Naive B cell (primary cell): Measurements from ENCODE around the gene FDPS. TPM values are rescaled to one million over a fixed set of nuclear protein-coding genes. Genes with fewer than 3 reads are reported as not detected.

Source experiments
- ATAC-seq, 2 donors: fragments of 150-1000 bp; cut with Tn5 transposase; 2 replicates each; pipeline ENCODE4 v1.10.0; 2021; ENCODE audit warnings: low read depth in 2 of 2, mild to moderate bottlenecking in 2 of 2, moderate library complexity in 2 of 2
- DNase-seq: peaks from one replicate; pipeline ENCODE4 v3.0.0; 2022
- H3K27ac Mint-ChIP-seq, 6 donors: one replicate each; pipeline ENCODE4 v1.8.0; 2020 to 2022; ENCODE audit warnings: mild to moderate bottlenecking in 6 of 6, mixed read lengths in 6 of 6, moderate library complexity in 5 of 6, inconsistent platforms in 2 of 6
- H3K27me3 Mint-ChIP-seq, 3 donors: one replicate each; pipeline ENCODE4 v1.8.0; 2021 to 2022; ENCODE audit warnings: mixed read lengths in 3 of 3, mild to moderate bottlenecking in 1 of 3
- H3K36me3 Mint-ChIP-seq, 2 donors: one replicate each; pipeline ENCODE4 v1.8.0; 2020 to 2022; ENCODE audit warnings: mixed read lengths in 2 of 2, inconsistent platforms in 1 of 2, mild to moderate bottlenecking in 1 of 2
- H3K4me1 Mint-ChIP-seq, 3 donors: one replicate each; pipeline ENCODE4 v1.8.0; 2020 to 2022; ENCODE audit warnings: mixed read lengths in 3 of 3, inconsistent platforms in 1 of 3, mild to moderate bottlenecking in 1 of 3, moderate library complexity in 1 of 3
- H3K4me3 Mint-ChIP-seq, 8 donors: one replicate each; pipeline ENCODE4 v1.8.0; 2020 to 2022; ENCODE audit warnings: mild to moderate bottlenecking in 8 of 8, mixed read lengths in 8 of 8, moderate library complexity in 8 of 8, inconsistent platforms in 2 of 8
- H3K9me3 Mint-ChIP-seq, 7 donors: one replicate each; pipeline ENCODE4 v1.8.0; 2020 to 2022; ENCODE audit warnings: mixed read lengths in 7 of 7, mild to moderate bottlenecking in 5 of 7, inconsistent platforms in 2 of 7, moderate library complexity in 1 of 7
- polyA plus RNA-seq, 6 donors: library from polyadenylated mRNA; unstranded; fragments of 300-500 nt; fragmentation: Illumina TruSeq; gene quantifications; one replicate each; pipeline ENCODE4 v1.2.3, GENCODE V29; 2021; ENCODE audit warnings: low read depth in 6 of 6

Gene FDPS
- polyA plus RNA-seq, 6 donors from 2014 or later, result 99.4 to 187 (median 117) TPM

DNA sequence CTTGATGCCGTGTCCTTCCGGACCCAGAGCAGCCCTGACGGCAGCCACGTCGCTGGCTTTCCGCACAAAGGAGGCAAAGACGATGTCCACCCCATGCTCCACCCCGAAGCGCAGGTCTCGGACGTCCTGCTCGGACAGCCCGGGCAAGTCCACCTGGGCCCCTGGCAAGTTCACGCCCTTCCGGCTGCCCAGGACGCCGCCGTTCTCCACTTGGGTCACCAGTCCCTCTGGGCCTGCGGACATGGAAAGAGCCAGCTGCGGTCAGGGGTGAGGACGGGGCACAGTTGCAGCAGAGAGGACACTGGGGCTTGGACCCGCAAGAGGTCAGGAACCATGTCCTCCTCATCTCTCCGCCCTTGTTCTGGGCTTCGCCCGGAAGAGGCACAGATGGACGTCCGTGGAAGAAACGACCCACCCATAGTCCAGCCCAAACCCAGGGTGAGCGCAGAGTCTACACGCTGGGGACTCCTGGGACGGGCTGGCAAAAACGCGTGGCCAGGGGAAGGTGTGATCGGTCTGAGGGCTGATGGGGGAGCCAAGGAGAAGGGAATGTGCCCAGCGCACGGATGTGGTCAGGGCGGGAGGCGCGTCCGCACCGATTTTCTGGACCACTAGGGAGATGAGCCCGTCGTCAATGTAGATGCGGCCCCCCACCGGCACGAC lies 14.0 kb upstream of the FDPS start:
- peaks cover 0 to 12% (median 12%) of the 10 kb centered on the region in 3 donors for H3K4me1 Mint-ChIP-seq
- peak overlapping the region in 4 of 8 donors; percentile 9 to 76 (median 38) for H3K4me3 Mint-ChIP-seq
- DNase-seq (no peak), ATAC-seq (no peak)
- H3K36me3 Mint-ChIP-seq, result no peaks in the 10 kb centered on the region
- peaks cover 35 to 59% (median 54%) of the 10 kb centered on the region in 3 donors for H3K27me3 Mint-ChIP-seq
- no peak overlapping the region for H3K27ac Mint-ChIP-seq
- H3K9me3 Mint-ChIP-seq, result peaks cover 0 to 3% (median 0%) of the 10 kb centered on the region in 7 donors

DNA sequence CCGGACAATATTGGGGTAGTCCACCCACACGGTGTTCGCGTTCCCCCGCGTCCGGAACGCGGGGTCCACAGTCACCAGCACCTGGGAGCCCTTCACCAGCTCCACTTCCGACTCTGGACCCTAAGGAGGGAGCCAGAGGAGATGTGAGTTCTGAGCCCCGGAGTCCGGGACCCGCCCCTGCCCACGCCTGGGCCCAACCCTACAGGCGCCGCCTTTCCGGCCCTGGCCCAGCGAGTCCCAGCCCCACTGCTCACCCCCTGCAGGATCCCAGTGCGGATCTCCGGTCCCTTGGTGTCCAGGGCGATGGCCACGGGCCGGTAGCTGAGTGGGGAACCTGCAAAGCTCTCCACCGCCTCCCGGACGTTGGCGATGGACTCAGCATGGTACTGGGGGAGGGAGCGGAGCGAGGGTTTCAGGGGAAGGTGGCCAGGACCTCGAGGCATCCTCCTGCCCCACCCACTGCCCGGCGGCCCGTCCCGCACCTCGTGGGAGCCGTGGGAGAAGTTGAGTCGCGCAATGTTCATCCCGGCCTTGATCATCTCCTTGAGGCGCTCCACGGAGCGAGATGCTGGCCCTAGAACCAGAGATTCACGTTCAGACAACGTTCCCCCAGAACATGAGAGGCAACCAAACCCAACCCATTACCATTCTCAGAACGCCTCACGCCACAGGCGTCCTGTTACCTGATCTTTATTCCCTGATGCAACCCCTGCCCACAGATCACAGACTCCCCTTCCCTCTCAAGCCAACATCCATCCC lies 13.3 kb upstream of the FDPS start:
- Mint-ChIP-seq H3K4me3 (peak overlapping the region in 1 of 8 donors; percentile 22), H3K36me3 (no peaks in the 10 kb centered on the region), H3K4me1 (peaks cover 0 to 12% (median 12%) of the 10 kb centered on the region in 3 donors), H3K27me3 (peaks cover 35 to 54% (median 52%) of the 10 kb centered on the region in 3 donors), H3K27ac (no peak overlapping the region), H3K9me3 (peaks cover 0 to 3% (median 0%) of the 10 kb centered on the region in 7 donors)
- ATAC-seq (no peak), DNase-seq (no peak)

DNA sequence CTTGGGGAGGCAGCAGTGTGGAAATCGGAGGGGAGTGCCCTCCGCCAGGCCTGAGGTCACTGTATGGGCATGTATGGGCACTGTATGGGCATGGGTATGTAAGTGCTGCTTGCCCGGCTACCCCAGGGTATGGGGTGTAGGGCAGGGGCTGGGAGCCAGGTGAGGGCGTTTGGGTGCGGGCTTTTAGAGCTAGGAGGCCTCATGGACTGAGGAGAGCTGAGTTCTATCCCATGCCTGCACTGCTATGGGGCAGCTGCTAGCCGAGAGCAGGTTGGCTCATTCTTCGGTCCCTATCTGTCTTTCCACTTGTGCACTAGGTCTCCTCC lies 12.8 kb upstream of the FDPS start:
- ATAC-seq (no peak), DNase-seq (no peak)
- Mint-ChIP-seq H3K4me1 (peaks cover 0 to 12% (median 12%) of the 10 kb centered on the region in 3 donors), H3K27me3 (peaks cover 35 to 54% (median 50%) of the 10 kb centered on the region in 3 donors), H3K27ac (no peak overlapping the region), H3K36me3 (no peaks in the 10 kb centered on the region), H3K4me3 (peak overlapping the region in 1 of 8 donors; percentile 22), H3K9me3 (peaks cover 0 to 3% (median 0%) of the 10 kb centered on the region in 7 donors)

DNA sequence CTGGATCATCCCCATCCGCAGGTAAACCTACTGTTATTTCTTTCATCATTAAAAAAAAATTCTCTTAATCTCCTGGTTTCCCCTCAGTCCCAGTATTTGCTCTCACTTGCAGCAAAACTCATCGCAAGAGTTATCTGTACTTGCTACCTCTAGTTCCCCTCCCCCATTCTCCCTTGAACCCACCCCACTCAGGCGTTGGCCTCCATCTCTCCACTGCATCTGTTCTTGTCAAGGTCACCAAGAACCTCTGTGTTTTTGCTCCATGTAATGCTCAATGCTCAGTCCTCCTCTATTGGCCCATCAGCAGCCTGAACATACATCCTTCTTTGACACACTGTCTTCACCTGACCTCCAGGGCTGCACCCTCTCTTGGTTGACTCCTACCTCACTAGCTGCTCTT lies 12.0 kb upstream of the FDPS start:
- Mint-ChIP-seq H3K27me3 (peaks cover 35 to 51% (median 44%) of the 10 kb centered on the region in 3 donors), H3K9me3 (peaks cover 0 to 3% (median 0%) of the 10 kb centered on the region in 7 donors), H3K36me3 (no peaks in the 10 kb centered on the region), H3K4me1 (peaks cover 0 to 12% (median 12%) of the 10 kb centered on the region in 3 donors), H3K4me3 (peak overlapping the region in 1 of 8 donors; percentile 48), H3K27ac (no peak overlapping the region)
- DNase-seq, result no peak
- no peak for ATAC-seq

DNA sequence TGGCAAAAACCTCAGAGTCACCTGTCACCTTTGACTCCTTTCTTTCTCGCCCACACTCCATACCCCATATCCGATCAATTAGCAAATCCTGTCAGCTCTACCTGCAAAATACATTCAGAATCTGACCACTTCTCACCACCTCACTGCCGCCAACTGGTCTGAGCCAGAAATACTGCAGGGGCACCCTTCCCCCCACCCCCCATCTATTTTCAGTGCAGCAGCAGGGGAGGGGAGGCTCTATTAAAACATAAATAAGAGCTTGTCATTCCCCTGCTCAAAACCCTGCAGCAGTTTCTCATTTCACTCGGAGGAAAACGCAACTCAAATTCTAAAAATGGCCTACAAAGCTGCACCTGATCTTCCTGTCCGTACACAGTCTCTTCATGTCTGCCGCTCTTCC lies 11.3 kb upstream of the FDPS start:
- no peak overlapping the region for H3K4me3 Mint-ChIP-seq
- H3K4me1 Mint-ChIP-seq, result peaks cover 0 to 12% (median 12%) of the 10 kb centered on the region in 3 donors
- no peaks in the 10 kb centered on the region for H3K36me3 Mint-ChIP-seq
- H3K27me3 Mint-ChIP-seq, result peaks cover 35 to 48% (median 41%) of the 10 kb centered on the region in 3 donors
- no peak for ATAC-seq
- peaks cover 0 to 3% (median 0%) of the 10 kb centered on the region in 7 donors for H3K9me3 Mint-ChIP-seq
- no peak for DNase-seq
- no peak overlapping the region for H3K27ac Mint-ChIP-seq

DNA sequence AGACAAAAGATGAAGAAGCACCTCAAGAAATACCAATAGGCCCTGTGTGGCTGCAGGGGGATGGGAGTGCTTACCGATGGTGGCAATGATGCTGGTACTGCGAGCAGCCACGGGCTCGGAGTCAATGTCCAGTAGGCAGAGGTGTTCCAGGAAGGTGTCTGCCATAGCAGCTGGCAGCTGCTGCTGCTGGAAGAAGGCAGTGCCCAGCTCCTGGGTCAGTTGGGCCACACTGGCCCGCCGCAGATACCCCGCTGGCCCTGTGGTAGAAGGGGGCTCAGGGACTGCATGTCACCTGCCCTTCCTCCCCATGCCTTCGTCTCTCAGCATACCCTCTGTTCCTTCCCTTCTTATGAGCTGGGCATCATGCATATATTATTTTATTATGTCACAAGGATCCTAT lies 8.6 kb upstream of the FDPS start:
- peaks cover 0 to 10% (median 8%) of the 10 kb centered on the region in 3 donors for H3K4me1 Mint-ChIP-seq
- peaks cover 0 to 3% (median 0%) of the 10 kb centered on the region in 7 donors for H3K9me3 Mint-ChIP-seq
- ATAC-seq (no peak), DNase-seq (no peak)
- no peak overlapping the region for H3K27ac Mint-ChIP-seq
- peaks cover 25 to 40% (median 30%) of the 10 kb centered on the region in 3 donors for H3K27me3 Mint-ChIP-seq
- no peaks in the 10 kb centered on the region for H3K36me3 Mint-ChIP-seq
- no peak overlapping the region for H3K4me3 Mint-ChIP-seq

DNA sequence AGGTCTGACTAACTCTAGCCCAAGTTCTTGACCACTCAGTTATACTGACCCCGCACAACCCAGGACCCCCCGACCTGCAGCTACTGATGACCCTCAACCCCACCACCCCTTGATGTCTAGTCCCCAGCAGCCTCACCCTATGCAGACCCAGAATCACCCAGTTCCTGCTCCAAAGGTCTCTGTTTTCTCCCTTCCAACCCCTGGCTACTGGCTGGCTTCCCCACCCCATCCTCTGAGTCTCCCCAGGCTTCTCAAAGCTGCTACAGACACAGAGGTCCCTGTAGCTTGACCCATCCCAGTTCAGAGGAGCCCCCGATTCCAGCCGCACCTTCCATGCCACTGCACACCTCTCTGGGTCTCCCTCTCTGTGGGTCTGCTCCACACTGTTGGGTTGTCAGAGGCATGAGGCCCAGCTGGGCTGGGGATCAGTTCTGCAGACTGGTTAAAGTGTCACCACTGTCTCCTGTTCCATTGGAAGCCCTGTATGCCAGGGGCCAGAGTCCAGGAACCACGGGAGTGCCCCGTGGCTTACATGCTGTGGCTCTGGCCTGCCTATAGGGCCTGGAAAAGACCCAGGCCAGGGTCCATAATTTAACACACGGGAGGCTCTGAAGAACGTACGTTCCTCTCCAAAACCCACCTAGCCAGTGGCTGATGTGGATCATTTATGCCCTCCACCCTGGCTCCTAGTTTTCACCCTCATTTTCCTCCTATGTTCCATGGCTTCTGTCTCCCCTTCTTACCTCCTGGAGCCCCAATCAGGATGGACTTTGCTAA lies 7.9 kb upstream of the FDPS start:
- Mint-ChIP-seq H3K27me3 (peaks cover 21 to 36% (median 24%) of the 10 kb centered on the region in 3 donors), H3K4me1 (peaks cover 0 to 8% (median 6%) of the 10 kb centered on the region in 3 donors), H3K4me3 (no peak overlapping the region), H3K27ac (peak overlapping the region in 1 of 6 donors; percentile 58), H3K9me3 (peaks cover 0 to 3% (median 0%) of the 10 kb centered on the region in 7 donors), H3K36me3 (no peaks in the 10 kb centered on the region)
- no peak for DNase-seq
- ATAC-seq, result no peak

DNA sequence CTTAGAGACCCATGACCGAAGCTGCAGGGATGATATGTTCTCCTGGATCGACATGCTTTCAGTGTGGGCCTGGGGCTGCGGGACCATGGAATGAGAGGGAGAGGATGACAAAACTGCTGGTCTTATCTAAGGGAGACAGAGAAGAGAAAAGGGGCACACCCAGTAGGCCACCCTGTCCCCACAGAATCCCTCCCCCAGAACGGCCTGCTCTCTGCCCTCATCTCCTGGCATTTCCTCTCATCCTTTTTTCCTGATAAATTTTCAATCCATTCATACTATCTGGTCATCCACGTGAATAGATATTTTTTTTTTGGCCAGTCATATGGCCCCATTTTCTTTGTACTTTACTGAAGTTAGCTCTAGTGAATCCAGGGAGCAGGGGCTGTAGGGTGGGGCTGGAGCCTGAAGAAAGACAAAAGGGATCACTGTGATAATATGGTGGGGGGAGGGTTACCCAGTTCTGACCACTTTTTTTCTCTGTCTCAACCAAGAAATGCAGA lies 7.3 kb upstream of the FDPS start, which contains the start of gene PKLR:
Gene PKLR (minus strand): TSS at position 97 of the 500 bp plus-strand sequence. CDS start 43 bp downstream, at position 54.
- Mint-ChIP-seq H3K4me1 (peaks cover 0 to 10% (median 6%) of the 10 kb centered on the region in 3 donors), H3K9me3 (peaks cover 0 to 3% (median 0%) of the 10 kb centered on the region in 7 donors), H3K27me3 (peaks cover 15 to 29% (median 18%) of the 10 kb centered on the region in 3 donors), H3K4me3 (no peak within 1 kb of the TSS), H3K27ac (peak within 1 kb of the TSS in 1 of 6 donors; percentile 58), H3K36me3 (no peaks in the 10 kb centered on the region)
- no peak for DNase-seq
- no peak for ATAC-seq

DNA sequence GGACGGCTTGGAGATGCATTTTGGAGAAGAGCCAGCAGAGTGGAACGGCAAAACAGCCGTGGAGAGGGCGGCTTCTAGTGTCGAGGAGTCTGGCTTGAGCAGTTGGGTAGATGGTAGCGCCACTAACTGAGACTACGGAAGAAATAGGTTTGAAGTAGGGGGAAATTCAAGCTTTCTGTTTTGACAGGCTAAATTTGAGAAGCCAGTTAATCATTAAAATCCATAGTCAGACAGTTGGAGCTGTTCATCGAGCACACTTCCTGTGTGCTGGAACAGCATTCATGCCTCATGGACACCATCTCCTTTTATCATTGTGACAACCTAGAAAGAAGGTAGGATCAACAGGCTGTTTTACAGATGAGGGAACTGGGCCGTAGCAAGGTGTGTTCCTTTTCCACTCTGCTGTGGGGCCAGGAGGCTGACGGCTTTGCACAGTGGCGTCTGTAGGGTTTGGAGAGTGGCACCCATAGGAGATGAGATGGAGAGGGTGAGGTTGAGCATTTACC lies 4.1 kb upstream of the FDPS start:
- Mint-ChIP-seq H3K27ac (peak overlapping the region in 1 of 6 donors; percentile 66), H3K4me1 (peaks cover 6 to 20% (median 9%) of the 10 kb centered on the region in 3 donors), H3K9me3 (no peaks in the 10 kb centered on the region), H3K4me3 (peak overlapping the region in 1 of 8 donors; percentile 22), H3K36me3 (no peaks in the 10 kb centered on the region), H3K27me3 (peaks cover 0 to 7% (median 0%) of the 10 kb centered on the region in 3 donors)
- ATAC-seq, result no peak
- DNase-seq, result no peak

DNA sequence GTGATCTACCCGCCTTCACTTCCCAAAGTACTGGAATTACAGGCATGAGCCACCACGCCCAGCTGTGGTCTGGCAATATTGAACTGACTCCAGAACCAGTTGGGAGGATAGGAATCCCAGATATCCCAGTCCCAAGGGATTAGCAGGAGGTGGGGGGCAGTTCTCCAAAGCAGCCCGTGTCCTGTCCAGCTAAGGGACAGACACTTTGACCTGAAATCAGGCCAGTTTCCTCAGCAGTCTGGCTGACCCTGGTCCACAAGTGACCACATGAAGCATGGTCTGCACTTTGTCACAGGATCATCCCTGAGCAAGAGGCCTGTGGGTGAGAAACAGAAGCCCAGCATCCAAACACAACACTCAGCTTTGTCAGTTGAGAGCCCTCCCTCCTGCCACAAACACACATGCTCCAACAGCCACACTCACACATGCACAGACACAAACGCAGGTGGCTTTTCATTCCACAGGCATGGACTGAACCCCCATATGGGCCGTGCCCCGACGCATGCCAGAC lies 2.7 kb upstream of the FDPS start:
- H3K4me1 Mint-ChIP-seq, result peaks cover 14 to 31% (median 16%) of the 10 kb centered on the region in 3 donors
- H3K27me3 Mint-ChIP-seq, result peaks cover 0 to 7% (median 0%) of the 10 kb centered on the region in 3 donors
- ATAC-seq (no peak), DNase-seq (no peak)
- no peaks in the 10 kb centered on the region for H3K36me3 Mint-ChIP-seq
- peak overlapping the region in 1 of 6 donors; percentile 50 for H3K27ac Mint-ChIP-seq
- peak overlapping the region in 2 of 8 donors; percentile 9 to 61 for H3K4me3 Mint-ChIP-seq
- no peaks in the 10 kb centered on the region for H3K9me3 Mint-ChIP-seq

DNA sequence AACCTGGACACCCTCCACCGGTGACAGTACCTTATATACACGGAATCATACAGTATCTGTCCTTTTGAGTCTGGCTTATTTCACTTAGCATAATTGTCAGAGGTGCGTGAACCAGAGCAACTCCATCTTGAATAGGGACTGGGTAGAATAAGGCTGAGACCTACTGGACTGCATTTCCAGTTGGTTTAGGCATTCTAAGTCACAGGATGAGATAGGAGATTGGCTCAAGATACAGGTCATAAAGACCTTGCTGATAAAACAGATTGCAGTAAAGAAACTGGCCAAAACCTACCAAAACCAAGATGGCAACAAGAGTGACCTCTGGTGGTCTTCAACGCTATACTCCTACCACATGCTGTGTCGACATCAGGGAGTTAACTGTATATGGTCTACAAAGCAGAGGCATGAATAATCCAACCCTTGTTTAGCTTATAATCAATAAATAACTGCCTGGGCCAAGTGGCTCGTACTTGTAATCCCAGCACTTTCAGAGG lies 1.4 kb upstream of the FDPS start:
- ATAC-seq, result no peak
- H3K4me3 Mint-ChIP-seq, result peak overlapping the region in 4 of 8 donors; percentile 30 to 99 (median 68)
- peak overlapping the region in 5 of 6 donors; percentile 88 to 98 (median 95) for H3K27ac Mint-ChIP-seq
- H3K36me3 Mint-ChIP-seq, result no peaks in the 10 kb centered on the region
- peaks cover 22 to 37% (median 22%) of the 10 kb centered on the region in 3 donors for H3K4me1 Mint-ChIP-seq
- peaks cover 0 to 7% (median 0%) of the 10 kb centered on the region in 3 donors for H3K27me3 Mint-ChIP-seq
- no peak for DNase-seq
- no peaks in the 10 kb centered on the region for H3K9me3 Mint-ChIP-seq

DNA sequence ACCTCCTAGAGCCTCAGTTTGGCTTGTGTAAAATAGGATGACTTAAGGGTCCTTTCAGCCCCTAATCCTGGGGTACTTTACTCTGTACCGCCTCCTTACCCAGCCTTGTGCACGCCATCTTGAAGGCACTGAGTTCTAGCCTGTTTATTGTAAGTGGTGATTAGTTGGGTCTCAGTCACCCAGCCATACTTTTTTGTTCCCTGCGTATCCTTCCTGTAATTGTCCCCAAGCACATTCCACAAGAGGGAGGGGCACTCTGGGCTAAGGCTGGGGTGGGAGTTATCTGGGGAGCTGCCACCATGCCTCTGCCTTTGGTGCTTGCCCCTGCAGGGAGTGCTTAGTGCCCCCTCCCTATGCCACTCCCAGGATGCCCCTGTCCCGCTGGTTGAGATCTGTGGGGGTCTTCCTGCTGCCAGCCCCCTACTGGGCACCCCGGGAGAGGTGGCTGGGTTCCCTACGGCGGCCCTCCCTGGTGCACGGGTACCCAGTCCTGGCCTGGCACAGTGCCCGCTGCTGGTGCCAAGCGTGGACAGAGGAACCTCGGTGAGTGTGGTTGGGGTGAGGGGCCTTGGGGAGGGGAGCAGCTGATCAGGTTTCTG lies 856 bp downstream of the FDPS start:
- ATAC-seq, result no peak
- Mint-ChIP-seq H3K4me1 (peaks cover 21 to 37% (median 28%) of the 10 kb centered on the region in 3 donors), H3K9me3 (no peaks in the 10 kb centered on the region), H3K36me3 (peaks cover 0 to 8% of the 10 kb centered on the region in 2 donors), H3K27ac (peak overlapping the region; percentile 90 to 98 (median 98)), H3K4me3 (peak overlapping the region; percentile 90 to 99 (median 97)), H3K27me3 (no peaks in the 10 kb centered on the region)
- DNase-seq, result no peak
